Stimulated activated CD4-positive, alpha-beta T cell treated with anti-CD3 and anti-CD28 coated beads, TNF-alpha, amount 100 ng/mL, for 48 hours (primary cell): ENCODE measurements around the gene IZUMO2.
"Not testable (repeated sequence)": the region's sequence is repeated elsewhere in the genome, so short reads cannot be mapped to it uniquely, and the experiment has no call there.

Experiments
- DNase-seq, 3 donors: peaks; one replicate each; pipeline ENCODE4 v3.0.0-alpha.2; 2020; ENCODE audit warnings: low read depth in 3 of 3

The IZUMO2 gene

GRCh38 chr19:50184196-50184595 lies 21.1 kb upstream of the IZUMO2 start:
- no peak for DNase-seq

DNA sequence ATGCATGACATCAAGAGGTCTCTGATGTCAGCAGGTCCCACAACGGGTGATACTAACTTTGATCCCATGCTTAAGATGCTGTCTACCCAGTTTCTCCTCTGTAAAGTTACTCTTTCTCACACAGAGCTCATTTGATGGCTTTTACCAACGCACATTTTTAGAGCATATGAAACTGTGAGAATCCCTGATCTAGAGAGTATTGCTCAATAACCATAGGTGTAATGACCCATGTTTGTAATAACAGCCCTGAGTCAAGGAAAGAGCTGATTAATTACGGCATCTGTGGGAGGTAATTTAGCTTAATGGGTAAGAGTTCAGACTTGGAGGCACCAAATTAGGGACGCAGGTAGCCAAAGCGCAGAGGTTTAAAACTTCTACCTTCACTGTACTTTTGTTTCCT lies 18.0 kb upstream of the IZUMO2 start:
- no peak for DNase-seq

- no peak for DNase-seq
Observed at GRCh38 chr19:50178859-50179537, 15.9 kb upstream of the IZUMO2 start.

DNA sequence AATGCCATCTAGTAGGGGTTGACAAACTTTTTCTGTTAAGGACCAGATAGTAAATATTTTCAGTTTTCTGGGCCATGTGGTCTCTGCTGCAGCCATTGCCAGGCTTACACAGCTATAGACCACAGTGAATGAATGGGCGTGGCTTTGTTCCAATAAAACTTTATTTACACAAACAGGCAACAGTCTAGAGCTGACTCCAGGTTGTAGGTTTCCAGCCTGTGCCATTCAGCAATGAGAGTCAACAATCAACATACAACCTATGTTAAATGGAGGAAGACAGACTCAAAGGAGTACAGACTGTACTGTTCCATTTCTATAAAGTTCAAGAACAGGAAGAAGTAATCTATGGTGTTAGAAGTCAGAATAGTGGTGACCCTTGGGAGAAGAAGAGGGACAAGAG lies 15.2 kb upstream of the IZUMO2 start:
- DNase-seq, result no peak

- DNase-seq, result no peak
Observed at GRCh38 chr19:50176775-50177174, 13.7 kb upstream of the IZUMO2 start.

- DNase-seq, result no peak
Observed at GRCh38 chr19:50175924-50176323, 12.8 kb upstream of the IZUMO2 start.

GRCh38 chr19:50174100-50174793 lies 11.2 kb upstream of the IZUMO2 start:
- no peak for DNase-seq

GRCh38 chr19:50173127-50173526 lies 10.0 kb upstream of the IZUMO2 start:
- DNase-seq, result no peak

DNA sequence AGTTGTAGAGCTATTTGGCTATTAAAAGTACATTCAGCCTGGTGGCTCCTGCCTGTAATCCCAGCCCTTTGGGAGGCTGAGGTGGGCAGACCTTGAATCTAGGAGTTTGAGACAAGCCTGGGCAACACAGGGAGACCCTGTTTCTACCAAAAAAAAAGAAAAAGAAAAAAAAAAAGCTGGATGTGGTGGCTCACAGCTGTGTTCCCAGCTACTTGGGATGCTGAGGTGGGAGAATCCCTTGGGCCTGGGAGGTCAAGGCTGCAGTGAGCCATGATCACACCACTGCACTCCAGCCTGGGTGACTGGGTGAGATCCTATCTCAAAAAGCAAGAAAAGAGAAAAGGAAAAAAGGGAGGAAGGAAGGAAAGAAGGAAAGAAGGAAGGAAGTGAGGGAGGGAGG lies 9.6 kb upstream of the IZUMO2 start:
- DNase-seq, result no peak

DNA sequence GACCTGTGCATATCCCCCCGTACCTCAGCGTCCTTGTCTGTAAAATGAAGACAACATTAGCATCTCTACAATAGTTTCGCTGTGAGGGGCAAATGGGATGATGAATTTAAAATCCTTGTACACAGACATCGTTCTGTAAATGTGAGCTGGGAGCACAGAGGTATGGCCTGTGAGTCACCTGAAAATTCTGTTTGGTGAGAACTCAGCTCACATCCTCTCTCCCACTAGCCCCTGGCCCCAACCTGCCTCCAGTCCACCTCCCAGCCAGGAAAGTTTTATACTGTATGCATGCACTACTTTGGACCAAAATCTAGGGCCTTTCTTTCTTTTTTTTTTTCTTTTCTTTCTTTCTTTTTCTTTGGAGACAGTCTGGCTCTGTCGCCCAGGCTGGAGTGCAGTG lies 8.7 kb upstream of the IZUMO2 start:
- DNase-seq, result no peak

DNA sequence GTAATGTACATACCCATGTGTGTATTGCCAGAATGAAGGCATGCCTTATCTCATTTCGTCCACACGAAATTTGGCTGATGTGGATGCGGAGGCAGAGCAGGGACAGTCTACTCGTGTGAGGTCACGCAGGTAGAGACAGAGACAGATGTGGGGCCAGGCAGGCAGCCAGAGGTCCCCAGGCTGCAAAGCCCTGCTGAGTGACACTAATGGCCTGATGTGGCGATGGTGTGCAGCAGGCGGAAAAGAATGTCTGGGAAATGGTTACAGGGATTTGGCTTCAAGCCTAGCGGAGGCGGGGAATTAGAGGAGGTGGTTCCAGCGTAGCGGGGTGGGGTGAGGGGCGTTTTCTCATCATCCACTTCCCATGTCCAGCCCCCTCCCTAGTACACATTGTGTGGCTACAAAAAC lies 4.2 kb upstream of the IZUMO2 start:
- no peak for DNase-seq

DNA sequence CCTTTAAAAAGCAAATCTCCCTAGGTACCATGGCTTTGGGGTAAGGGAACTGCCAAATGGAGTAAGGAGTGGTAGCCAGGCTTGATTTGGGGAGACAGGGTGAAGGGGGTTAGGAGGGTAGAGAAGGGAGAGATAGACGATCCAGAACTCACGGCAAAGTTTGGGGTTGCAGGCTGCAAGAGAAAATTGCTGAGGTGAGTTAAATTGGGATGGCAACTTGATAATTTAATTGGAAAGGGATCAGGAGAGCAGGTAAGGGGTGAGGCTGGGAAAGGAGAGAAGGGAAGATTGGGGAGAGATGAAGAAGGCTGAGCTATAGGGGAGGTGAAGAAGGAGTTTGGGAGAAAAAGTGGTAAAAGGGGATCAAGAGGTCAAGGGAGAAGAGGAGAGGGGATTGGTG lies 4.0 kb downstream of the IZUMO2 start:
- no peak for DNase-seq

GRCh38 chr19:50158577-50158976 lies 4.5 kb downstream of the IZUMO2 start:
- DNase-seq, result no peak

DNA sequence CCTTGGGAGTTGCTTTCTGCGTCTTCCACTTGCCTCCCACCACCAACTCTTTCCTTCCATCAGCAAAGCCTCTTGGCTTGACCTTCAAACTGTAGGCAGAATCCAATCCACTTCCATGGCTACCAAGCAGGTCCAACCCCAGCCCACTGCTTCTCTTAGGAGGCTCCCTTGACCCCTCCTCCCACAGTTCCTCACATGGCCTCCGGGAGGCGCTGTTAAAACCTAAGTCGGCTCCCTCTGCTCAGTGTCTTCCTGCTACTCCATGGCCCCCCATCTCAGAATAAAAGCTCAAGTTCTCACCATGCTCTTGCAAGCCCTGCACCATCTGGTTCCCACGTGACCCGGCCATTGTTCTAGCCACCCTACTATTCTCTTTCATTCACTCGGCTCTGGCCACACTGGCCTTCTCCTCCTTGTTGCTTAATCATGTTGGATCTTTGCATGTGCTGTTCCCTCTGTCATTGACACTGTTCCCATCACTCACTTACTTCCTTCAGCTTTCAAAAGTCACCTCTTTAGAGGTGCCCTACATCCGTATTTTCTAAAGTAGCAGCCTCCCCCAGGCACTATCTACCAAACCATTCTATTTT lies 7.5 kb downstream of the IZUMO2 start:
- DNase-seq, result no peak

- DNase-seq, result no peak
Observed at GRCh38 chr19:50154529-50154928, 8.6 kb downstream of the IZUMO2 start.

DNA sequence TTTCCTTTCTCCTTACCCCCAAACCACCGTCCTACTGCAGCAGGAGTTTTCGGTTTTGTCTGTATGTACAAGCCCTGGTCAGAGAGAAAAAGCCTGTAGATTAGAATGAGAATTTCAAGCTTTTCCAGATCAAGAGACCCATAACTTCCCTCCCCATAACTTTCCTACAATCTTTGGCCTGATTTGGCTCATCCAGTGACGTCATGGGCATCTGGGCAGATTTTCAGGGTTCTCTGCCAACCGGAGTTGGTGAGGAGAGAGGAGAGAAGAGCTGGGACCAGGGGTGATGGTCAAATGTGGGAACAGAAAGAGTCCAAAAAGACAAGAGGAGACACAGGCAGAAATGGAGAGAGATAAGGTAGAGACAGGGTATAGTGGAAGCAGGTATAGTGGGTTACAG lies 10.5 kb downstream of the IZUMO2 start:
- no peak for DNase-seq

- DNase-seq, result no peak
Observed at GRCh38 chr19:50148528-50148927, 14.6 kb downstream of the IZUMO2 start.

GRCh38 chr19:50147462-50148423 lies 15.3 kb downstream of the IZUMO2 start:
- DNase-seq, result peak; percentile 40 to 60 (median 46)

DNA sequence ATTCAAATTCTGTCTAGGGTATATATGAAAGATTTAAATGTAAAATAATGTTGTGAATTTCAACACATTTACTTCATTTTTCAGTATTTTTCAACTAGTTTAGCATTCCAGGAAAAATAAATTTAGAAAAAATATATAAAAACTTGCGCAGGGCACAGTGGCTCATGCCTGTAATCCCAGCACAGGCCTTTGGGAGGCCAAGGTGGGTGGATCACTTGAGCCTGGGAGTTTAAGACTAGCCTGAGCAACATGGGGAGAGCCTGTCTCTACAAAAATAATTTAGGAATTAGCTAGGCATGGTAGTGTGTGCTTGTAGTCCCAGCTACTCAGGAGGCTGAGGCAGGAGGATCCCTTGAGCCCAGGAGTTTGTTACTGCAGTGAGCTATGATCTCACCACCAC lies 21.2 kb downstream of the IZUMO2 start:
- not testable (repeated sequence) for DNase-seq

DNA sequence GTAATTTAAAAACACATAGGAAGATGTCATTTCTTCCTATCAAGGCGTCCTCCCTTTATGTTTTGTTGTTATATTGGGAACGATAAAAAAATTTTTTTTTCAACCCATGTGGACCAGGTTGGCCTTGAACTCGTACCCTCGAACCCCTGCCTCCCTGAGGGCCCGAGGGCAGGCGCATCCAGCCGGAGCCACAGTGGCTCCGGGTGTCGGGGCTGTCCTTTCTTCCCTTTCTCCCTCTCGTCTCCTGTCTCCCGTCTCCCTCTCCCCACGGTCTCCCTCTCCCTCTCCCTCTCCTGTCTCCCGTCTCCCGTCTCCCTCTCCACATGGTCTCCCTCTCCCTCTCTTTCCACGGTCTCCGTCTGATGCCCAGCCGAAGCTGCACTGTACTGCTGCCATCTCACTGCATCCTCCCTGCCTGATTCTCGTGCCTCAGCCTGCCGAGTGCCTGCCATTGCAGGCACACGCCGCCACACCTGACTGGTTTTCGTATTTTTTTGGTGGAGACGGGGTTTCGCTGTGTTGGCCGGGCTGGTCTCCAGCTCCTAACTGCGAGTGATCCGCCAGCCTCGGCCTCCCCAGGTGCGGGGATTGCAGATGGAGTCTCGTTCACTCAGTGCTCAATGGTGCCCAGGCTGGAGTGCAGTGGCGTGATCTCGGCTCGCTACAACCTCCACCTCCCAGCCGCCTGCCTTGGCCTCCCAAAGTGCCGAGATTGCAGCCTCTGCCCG lies 22.8 kb downstream of the IZUMO2 start:
- DNase-seq, result not testable (repeated sequence)

- DNase-seq, result not testable (repeated sequence)
Observed at GRCh38 chr19:50136603-50137365, 26.3 kb downstream of the IZUMO2 start.
